ENCODE data around the gene PRPF31.
A peak's percentile ranks its signal among the peaks of the same experiment; 100 is the strongest.

PRPF31 gene

DNA sequence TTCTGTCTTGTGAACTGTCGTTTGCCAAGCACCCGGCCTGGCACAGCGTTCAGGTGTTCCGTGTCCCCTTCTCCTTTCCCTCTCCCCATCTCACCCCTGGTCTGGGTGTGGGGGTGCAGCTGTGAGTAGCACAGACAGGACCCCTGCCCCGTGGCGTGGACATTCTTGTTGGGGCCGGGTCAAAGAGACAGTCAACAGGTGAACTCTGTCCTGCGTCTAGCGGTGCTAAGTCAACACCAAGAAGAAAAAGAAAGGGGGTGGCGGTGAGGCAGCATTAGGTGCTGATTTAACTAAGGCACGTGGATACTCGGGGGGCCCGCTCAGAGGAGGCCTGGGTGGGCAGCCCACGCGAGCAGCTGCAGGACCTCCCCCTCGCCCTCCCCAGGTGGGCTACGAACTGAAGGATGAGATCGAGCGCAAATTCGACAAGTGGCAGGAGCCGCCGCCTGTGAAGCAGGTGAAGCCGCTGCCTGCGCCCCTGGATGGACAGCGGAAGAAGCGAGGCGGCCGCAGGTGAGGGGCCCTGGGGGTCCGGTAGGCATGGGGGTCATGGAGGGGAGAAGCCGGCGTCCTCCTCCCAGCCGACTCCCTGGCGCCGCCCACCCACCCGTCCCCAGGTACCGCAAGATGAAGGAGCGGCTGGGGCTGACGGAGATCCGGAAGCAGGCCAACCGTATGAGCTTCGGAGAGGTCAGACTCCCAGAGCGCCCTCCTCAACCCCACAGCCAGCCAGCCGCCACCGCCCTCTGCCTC is 12.3 kb downstream of the PRPF31 start:
- no peak for DNase-seq
- peaks cover 31% of the 10 kb centered on the region for H3K36me3 Mint-ChIP-seq
- no peaks in the 10 kb centered on the region for H3K9me3 Mint-ChIP-seq
- CTCF ChIA-PET = no interaction called here
- no peaks in the 10 kb centered on the region for H3K4me1 Mint-ChIP-seq
- peak overlapping the region; percentile 12 for H3K27ac Mint-ChIP-seq
- no peaks in the 10 kb centered on the region for H3K27me3 Mint-ChIP-seq
- H3K4me3 Mint-ChIP-seq = no peak overlapping the region

DNA sequence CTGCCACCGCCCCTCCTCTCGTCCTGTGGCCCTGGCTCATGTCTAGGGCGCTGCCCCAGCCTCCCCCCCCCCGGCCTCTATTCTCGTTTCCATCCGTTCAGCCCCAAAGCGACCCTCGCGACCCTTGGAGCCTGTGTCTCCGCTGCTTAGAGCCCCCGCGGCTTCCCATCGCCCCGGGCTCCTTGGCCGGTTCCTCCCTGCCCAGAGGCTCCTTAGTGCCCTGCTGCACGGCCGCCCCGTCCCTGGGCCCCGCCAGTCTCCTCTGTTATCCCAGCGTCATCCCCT is 12.8 kb downstream of the PRPF31 start:
- H3K4me1 Mint-ChIP-seq = no peaks in the 10 kb centered on the region
- CTCF ChIA-PET = no interaction called here

GRCh38 chr19:54128796-54129616 is 13.5 kb downstream of the PRPF31 start:
- Mint-ChIP-seq H3K9me3 (no peaks in the 10 kb centered on the region), H3K4me1 (no peaks in the 10 kb centered on the region), H3K27me3 (no peaks in the 10 kb centered on the region), H3K4me3 (no peak overlapping the region), H3K36me3 (peaks cover 26% of the 10 kb centered on the region), H3K27ac (no peak overlapping the region)
- no peak for DNase-seq
- CTCF ChIA-PET = no interaction called here

More for the DNA sequence above, 12.8 kb downstream of the PRPF31 start:
- no peak for DNase-seq
- Mint-ChIP-seq H3K27me3 (no peaks in the 10 kb centered on the region), H3K9me3 (no peaks in the 10 kb centered on the region), H3K36me3 (peaks cover 28% of the 10 kb centered on the region), H3K27ac (no peak overlapping the region), H3K4me3 (no peak overlapping the region)

- CTCF ChIA-PET = no interaction called here
- H3K4me3 Mint-ChIP-seq = no peak overlapping the region
- no peak overlapping the region for H3K27ac Mint-ChIP-seq
- peaks cover 3% of the 10 kb centered on the region for H3K9me3 Mint-ChIP-seq
- H3K36me3 Mint-ChIP-seq = peaks cover 25% of the 10 kb centered on the region
- H3K27me3 Mint-ChIP-seq = peaks cover 5% of the 10 kb centered on the region
- H3K4me1 Mint-ChIP-seq = peaks cover 5% of the 10 kb centered on the region
- DNase-seq = no peak
These were observed 14.1 kb downstream of the PRPF31 start for GRCh38 chr19:54129617-54129996.

DNA sequence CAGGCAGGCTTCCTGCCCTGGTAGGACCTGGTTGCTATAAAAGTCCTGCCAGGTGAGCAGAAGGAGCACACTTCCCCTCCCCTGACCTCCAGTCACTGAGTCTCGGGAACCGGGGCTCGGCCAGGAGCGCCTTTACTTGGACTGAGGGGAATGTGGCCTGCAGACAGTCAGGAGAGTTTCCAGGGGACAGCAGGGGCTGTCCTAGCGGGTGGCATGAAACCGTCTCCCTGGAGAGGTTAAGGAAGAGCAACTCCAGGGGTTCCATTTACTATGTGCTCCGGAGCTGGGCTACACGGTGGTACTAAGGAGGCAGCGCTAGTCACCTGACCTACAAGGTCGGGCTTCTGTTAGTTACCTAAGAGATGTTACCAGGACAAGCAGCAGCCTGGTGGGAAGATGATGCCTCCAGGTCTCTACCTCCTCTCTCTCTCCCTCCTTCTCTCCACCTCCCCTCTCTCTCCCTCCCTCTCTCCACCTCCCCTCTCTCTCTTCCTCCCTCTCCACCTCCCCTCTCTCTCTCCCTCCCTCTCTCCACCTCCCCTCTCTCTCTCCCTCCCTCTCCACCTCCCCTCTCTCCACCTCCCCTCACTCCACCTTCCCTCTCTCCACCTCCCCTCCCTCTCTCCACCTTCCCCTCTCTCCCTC is 17.9 kb downstream of the PRPF31 start:
- Mint-ChIP-seq H3K27ac (no peak overlapping the region), H3K9me3 (peaks cover 3% of the 10 kb centered on the region), H3K4me1 (peaks cover 19% of the 10 kb centered on the region), H3K27me3 (peaks cover 7% of the 10 kb centered on the region), H3K4me3 (no peak overlapping the region), H3K36me3 (peaks cover 14% of the 10 kb centered on the region)
- DNase-seq = peak; percentile 26
- CTCF ChIA-PET = no interaction called here

- DNase-seq = no peak
- Mint-ChIP-seq H3K9me3 (peaks cover 3% of the 10 kb centered on the region), H3K27ac (no peak overlapping the region), H3K4me3 (no peak overlapping the region), H3K4me1 (peaks cover 25% of the 10 kb centered on the region), H3K36me3 (peaks cover 20% of the 10 kb centered on the region), H3K27me3 (peaks cover 7% of the 10 kb centered on the region)
- CTCF ChIA-PET = no interaction called here
These were observed 18.5 kb downstream of the PRPF31 start for GRCh38 chr19:54133957-54134590.

DNA sequence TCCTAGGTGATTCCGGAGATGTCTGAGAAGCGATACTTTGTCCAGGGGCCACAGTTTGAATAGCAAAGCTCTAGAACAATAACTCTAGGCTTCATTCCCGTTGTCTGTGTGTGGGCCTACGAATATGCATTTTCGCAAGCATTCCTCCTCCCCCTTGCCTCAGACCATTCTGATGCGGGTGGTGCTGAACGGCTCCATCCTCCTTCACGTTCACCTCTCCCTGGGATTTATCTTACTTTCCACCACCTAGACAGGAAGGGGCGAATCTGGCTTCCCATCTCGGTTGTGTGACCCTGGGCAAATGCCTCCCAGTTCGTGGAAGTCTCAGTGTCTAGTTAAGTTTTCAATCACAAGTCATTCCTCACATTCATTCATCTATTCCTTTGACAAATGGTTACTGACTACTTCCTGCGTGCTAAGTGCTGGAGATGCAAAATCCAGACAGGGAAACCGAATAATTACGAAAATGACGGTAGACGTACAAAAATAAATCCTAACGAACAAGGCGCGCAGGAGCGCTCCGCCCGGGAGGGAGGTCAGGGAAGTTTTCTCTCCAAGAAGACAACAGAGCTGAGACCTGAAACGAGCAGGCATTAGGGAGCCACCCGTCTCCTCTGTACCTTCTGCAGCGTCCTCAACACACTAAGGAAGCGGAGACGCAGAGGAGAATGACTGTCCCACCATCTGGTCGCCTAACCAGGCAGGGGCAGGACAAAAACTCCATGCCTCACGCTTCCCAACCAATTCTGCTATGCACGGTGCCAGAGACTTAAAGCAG is 20.7 kb downstream of the PRPF31 start:
- peaks cover 3% of the 10 kb centered on the region for H3K9me3 Mint-ChIP-seq
- peaks cover 7% of the 10 kb centered on the region for H3K27me3 Mint-ChIP-seq
- CTCF ChIA-PET = interaction anchor here (1.0 to 1.1 kb wide), 2 partner anchors 19 to 29 kb away, joined by 3 to 4 read pairs; no protein-coding TSS in a partner anchor
- peaks cover 43% of the 10 kb centered on the region for H3K4me1 Mint-ChIP-seq
- peak overlapping the region; percentile 91 for H3K27ac Mint-ChIP-seq
- H3K36me3 Mint-ChIP-seq = peaks cover 26% of the 10 kb centered on the region
- no peak for DNase-seq
- peak overlapping the region; percentile 80 for H3K4me3 Mint-ChIP-seq

GRCh38 chr19:54136864-54137698 is 21.5 kb downstream of the PRPF31 start:
- Mint-ChIP-seq H3K4me3 (peak overlapping the region; percentile 80), H3K36me3 (peaks cover 26% of the 10 kb centered on the region), H3K4me1 (peaks cover 50% of the 10 kb centered on the region), H3K27ac (peak overlapping the region; percentile 91), H3K9me3 (peaks cover 3% of the 10 kb centered on the region), H3K27me3 (peaks cover 7% of the 10 kb centered on the region)
- CTCF ChIA-PET = interaction anchor here (0.6 to 1.6 kb wide), 5 partner anchors 20 to 90 kb away, joined by 3 to 4 read pairs (median 3); partner anchors contain the start of gene LENG1
- DNase-seq = peak; percentile 100

- Mint-ChIP-seq H3K4me1 (peaks cover 50% of the 10 kb centered on the region), H3K27ac (peak within 1 kb of the TSS; percentile 91), H3K9me3 (peaks cover 3% of the 10 kb centered on the region), H3K36me3 (peaks cover 32% of the 10 kb centered on the region), H3K4me3 (peak within 1 kb of the TSS; percentile 80), H3K27me3 (peaks cover 7% of the 10 kb centered on the region)
- CTCF ChIA-PET = interaction anchor here (0.6 to 1.6 kb wide), 3 partner anchors 21 to 41 kb away, joined by 3 to 4 read pairs (median 3); partner anchors contain the start of gene LENG1
- DNase-seq = peak; percentile 65
These were observed 22.3 kb downstream of the PRPF31 start, which contains the start of gene CNOT3 for GRCh38 chr19:54137699-54138488. Gene CNOT3 (plus strand): TSS chr19:54137762. CDS start chr19:54142979, 5,217 bp downstream.

GRCh38 chr19:54138489-54139256 is 23.1 kb downstream of the PRPF31 start:
- Mint-ChIP-seq H3K36me3 (peaks cover 39% of the 10 kb centered on the region), H3K27me3 (peaks cover 7% of the 10 kb centered on the region), H3K9me3 (peaks cover 3% of the 10 kb centered on the region), H3K27ac (peak overlapping the region; percentile 90), H3K4me1 (peaks cover 50% of the 10 kb centered on the region), H3K4me3 (peak overlapping the region; percentile 80)
- CTCF ChIA-PET = interaction anchor here (1.6 kb wide), 1 partner anchor 21 kb away, joined by 3 read pairs; the partner anchor contains the start of gene LENG1
- DNase-seq = peak; percentile 30

GRCh38 chr19:54141356-54141755 is 25.8 kb downstream of the PRPF31 start:
- Mint-ChIP-seq H3K27me3 (no peaks in the 10 kb centered on the region), H3K4me1 (peaks cover 35% of the 10 kb centered on the region), H3K36me3 (peaks cover 59% of the 10 kb centered on the region), H3K9me3 (no peaks in the 10 kb centered on the region), H3K4me3 (no peak overlapping the region), H3K27ac (no peak overlapping the region)
- DNase-seq = no peak
- CTCF ChIA-PET = no interaction called here
